ENCODE results near the gene LYST.
"Not testable (repeated sequence)": the region's sequence is repeated elsewhere in the genome, so short reads cannot be mapped to it uniquely, and the experiment has no call there.

The LYST gene

GRCh38 chr1:235857756-235858155 is 8.9 kb downstream of the LYST start:
- DNase-seq (ENCODE audit: low spot score): no peak

GRCh38 chr1:235855811-235856429 is 10.8 kb downstream of the LYST start:
- no peak for DNase-seq (ENCODE audit: low spot score)

- DNase-seq (ENCODE audit: low spot score): no peak
Measured at GRCh38 chr1:235854347-235854746, 12.4 kb downstream of the LYST start.

GRCh38 chr1:235853653-235854052 is 13.1 kb downstream of the LYST start:
- DNase-seq (ENCODE audit: low spot score): no peak

GRCh38 chr1:235852887-235853286 is 13.8 kb downstream of the LYST start:
- no peak for DNase-seq (ENCODE audit: low spot score)

- DNase-seq (ENCODE audit: low spot score): no peak
Measured at GRCh38 chr1:235851939-235852338, 14.8 kb downstream of the LYST start.

GRCh38 chr1:235848251-235848650 is 18.5 kb downstream of the LYST start:
- not testable (repeated sequence) for DNase-seq (ENCODE audit: low spot score)

GRCh38 chr1:235845656-235846107 is 21.0 kb downstream of the LYST start:
- DNase-seq (ENCODE audit: low spot score): not testable (repeated sequence)

- DNase-seq (ENCODE audit: low spot score): no peak
Measured at GRCh38 chr1:235844776-235845175, 21.9 kb downstream of the LYST start.

GRCh38 chr1:235843461-235843961 is 23.2 kb downstream of the LYST start:
- DNase-seq (ENCODE audit: low spot score): no peak

GRCh38 chr1:235841938-235842545 is 24.7 kb downstream of the LYST start:
- DNase-seq (ENCODE audit: low spot score): no peak

- DNase-seq (ENCODE audit: low spot score): no peak
Measured at GRCh38 chr1:235838021-235838420, 28.7 kb downstream of the LYST start.

GRCh38 chr1:235835226-235835625 is 31.5 kb downstream of the LYST start:
- DNase-seq (ENCODE audit: low spot score): no peak

GRCh38 chr1:235834620-235835019 is 32.1 kb downstream of the LYST start:
- no peak for DNase-seq (ENCODE audit: low spot score)

- DNase-seq (ENCODE audit: low spot score): no peak
Measured at GRCh38 chr1:235832011-235832410, 34.7 kb downstream of the LYST start.

GRCh38 chr1:235831148-235831547 is 35.6 kb downstream of the LYST start:
- peak; percentile 10 for DNase-seq (ENCODE audit: low spot score)

GRCh38 chr1:235826102-235826854 is 40.4 kb downstream of the LYST start:
- no peak for DNase-seq (ENCODE audit: low spot score)

GRCh38 chr1:235825229-235825628 is 41.5 kb downstream of the LYST start:
- no peak for DNase-seq (ENCODE audit: low spot score)

GRCh38 chr1:235823684-235824083 is 43.0 kb downstream of the LYST start:
- DNase-seq (ENCODE audit: low spot score): no peak

GRCh38 chr1:235822685-235823084 is 44.0 kb downstream of the LYST start:
- no peak for DNase-seq (ENCODE audit: low spot score)

GRCh38 chr1:235821361-235821981 is 45.2 kb downstream of the LYST start:
- DNase-seq (ENCODE audit: low spot score): peak; percentile 27

GRCh38 chr1:235820061-235820460 is 46.6 kb downstream of the LYST start:
- no peak for DNase-seq (ENCODE audit: low spot score)

Measured in hepatic stellate cell (primary cell).